ENCODE data around the gene DAP.

The DAP gene

GRCh38 chr5:10753178-10753577 is 7.9 kb downstream of the DAP start:
- peaks cover 33 to 84% of the 10 kb centered on the region in 2 donors for H3K4me1 Mint-ChIP-seq
- H3K36me3 Mint-ChIP-seq = peaks cover 31 to 58% of the 10 kb centered on the region in 2 donors
- H3K4me3 Mint-ChIP-seq = no peak overlapping the region
- H3K9me3 Mint-ChIP-seq = no peaks in the 10 kb centered on the region
- no peak for DNase-seq
- ATAC-seq (replicated peaks) = no peak
- H3K27ac Mint-ChIP-seq = no peak overlapping the region
- H3K27me3 Mint-ChIP-seq = no peaks in the 10 kb centered on the region

GRCh38 chr5:10752451-10752850 is 8.6 kb downstream of the DAP start:
- peaks cover 32 to 82% of the 10 kb centered on the region in 2 donors for H3K4me1 Mint-ChIP-seq
- H3K27me3 Mint-ChIP-seq = no peaks in the 10 kb centered on the region
- no peak overlapping the region for H3K4me3 Mint-ChIP-seq
- DNase-seq = no peak
- no peak for ATAC-seq (replicated peaks)
- peaks cover 28 to 56% of the 10 kb centered on the region in 2 donors for H3K36me3 Mint-ChIP-seq
- no peak overlapping the region for H3K27ac Mint-ChIP-seq
- H3K9me3 Mint-ChIP-seq = no peaks in the 10 kb centered on the region

- ATAC-seq (replicated peaks) (no peak), DNase-seq (no peak)
- Mint-ChIP-seq H3K4me3 (peak overlapping the region in 1 of 2 donors; percentile 28), H3K27me3 (no peaks in the 10 kb centered on the region), H3K36me3 (peaks cover 40 to 67% of the 10 kb centered on the region in 2 donors), H3K4me1 (peaks cover 34 to 80% of the 10 kb centered on the region in 2 donors), H3K27ac (peak overlapping the region; percentile 67), H3K9me3 (no peaks in the 10 kb centered on the region)
Observed at GRCh38 chr5:10750909-10751308, 10.1 kb downstream of the DAP start.

- Mint-ChIP-seq H3K36me3 (peaks cover 44 to 65% of the 10 kb centered on the region in 2 donors), H3K27ac (peak overlapping the region; percentile 86), H3K4me1 (peaks cover 25 to 73% of the 10 kb centered on the region in 2 donors), H3K9me3 (peaks cover 0 to 1% of the 10 kb centered on the region in 2 donors), H3K27me3 (no peaks in the 10 kb centered on the region), H3K4me3 (peak overlapping the region in 1 of 2 donors; percentile 9)
- ATAC-seq (replicated peaks) = peak; percentile 74 to 79
- no peak for DNase-seq
Observed at GRCh38 chr5:10747678-10748622, 13.1 kb downstream of the DAP start.

GRCh38 chr5:10746711-10747110 is 14.3 kb downstream of the DAP start:
- H3K36me3 Mint-ChIP-seq = peaks cover 47 to 75% of the 10 kb centered on the region in 2 donors
- no peak for DNase-seq
- peak; percentile 41 to 60 for ATAC-seq (replicated peaks)
- H3K9me3 Mint-ChIP-seq = peaks cover 0 to 1% of the 10 kb centered on the region in 2 donors
- no peaks in the 10 kb centered on the region for H3K27me3 Mint-ChIP-seq
- no peak overlapping the region for H3K4me3 Mint-ChIP-seq
- H3K4me1 Mint-ChIP-seq = peaks cover 25 to 64% of the 10 kb centered on the region in 2 donors
- no peak overlapping the region for H3K27ac Mint-ChIP-seq

- no peaks in the 10 kb centered on the region for H3K27me3 Mint-ChIP-seq
- H3K4me3 Mint-ChIP-seq = no peak overlapping the region
- peaks cover 1 to 6% of the 10 kb centered on the region in 2 donors for H3K9me3 Mint-ChIP-seq
- no peak overlapping the region for H3K27ac Mint-ChIP-seq
- H3K4me1 Mint-ChIP-seq = peaks cover 21 to 50% of the 10 kb centered on the region in 2 donors
- ATAC-seq (replicated peaks) (no peak), DNase-seq (no peak)
- H3K36me3 Mint-ChIP-seq = peaks cover 57 to 78% of the 10 kb centered on the region in 2 donors
Observed at GRCh38 chr5:10745133-10745532, 15.9 kb downstream of the DAP start.

GRCh38 chr5:10744681-10745080 is 16.4 kb downstream of the DAP start:
- Mint-ChIP-seq H3K4me3 (no peak overlapping the region), H3K27ac (no peak overlapping the region), H3K9me3 (peaks cover 4 to 9% of the 10 kb centered on the region in 2 donors), H3K36me3 (peaks cover 61 to 78% of the 10 kb centered on the region in 2 donors), H3K4me1 (peaks cover 21 to 48% of the 10 kb centered on the region in 2 donors), H3K27me3 (no peaks in the 10 kb centered on the region)
- DNase-seq (no peak), ATAC-seq (replicated peaks) (no peak)

- ATAC-seq (replicated peaks) = no peak
- H3K4me1 Mint-ChIP-seq = peaks cover 19 to 41% of the 10 kb centered on the region in 2 donors
- H3K27ac Mint-ChIP-seq = no peak overlapping the region
- H3K36me3 Mint-ChIP-seq = peaks cover 63 to 83% of the 10 kb centered on the region in 2 donors
- no peak overlapping the region for H3K4me3 Mint-ChIP-seq
- DNase-seq = no peak
- H3K27me3 Mint-ChIP-seq = no peaks in the 10 kb centered on the region
- peaks cover 4 to 9% of the 10 kb centered on the region in 2 donors for H3K9me3 Mint-ChIP-seq
Observed at GRCh38 chr5:10743951-10744350, 17.1 kb downstream of the DAP start.

GRCh38 chr5:10743526-10743925 is 17.5 kb downstream of the DAP start:
- Mint-ChIP-seq H3K36me3 (peaks cover 66 to 86% of the 10 kb centered on the region in 2 donors), H3K27ac (no peak overlapping the region), H3K4me3 (no peak overlapping the region), H3K9me3 (peaks cover 4 to 9% of the 10 kb centered on the region in 2 donors), H3K4me1 (peaks cover 18 to 38% of the 10 kb centered on the region in 2 donors), H3K27me3 (no peaks in the 10 kb centered on the region)
- DNase-seq (no peak), ATAC-seq (replicated peaks) (no peak)

GRCh38 chr5:10741661-10742060 is 19.4 kb downstream of the DAP start:
- Mint-ChIP-seq H3K4me1 (peaks cover 12 to 34% of the 10 kb centered on the region in 2 donors), H3K27ac (no peak overlapping the region), H3K36me3 (peaks cover 66 to 88% of the 10 kb centered on the region in 2 donors), H3K4me3 (no peak overlapping the region), H3K9me3 (peaks cover 4 to 9% of the 10 kb centered on the region in 2 donors), H3K27me3 (no peaks in the 10 kb centered on the region)
- ATAC-seq (replicated peaks) = no peak
- no peak for DNase-seq

GRCh38 chr5:10740384-10740783 is 20.6 kb downstream of the DAP start:
- Mint-ChIP-seq H3K9me3 (peaks cover 4 to 9% of the 10 kb centered on the region in 2 donors), H3K36me3 (peaks cover 59 to 85% of the 10 kb centered on the region in 2 donors), H3K4me3 (no peak overlapping the region), H3K4me1 (peaks cover 21 to 41% of the 10 kb centered on the region in 2 donors), H3K27me3 (no peaks in the 10 kb centered on the region), H3K27ac (no peak overlapping the region)
- DNase-seq (no peak), ATAC-seq (replicated peaks) (no peak)

- peaks cover 4 to 8% of the 10 kb centered on the region in 2 donors for H3K9me3 Mint-ChIP-seq
- no peaks in the 10 kb centered on the region for H3K27me3 Mint-ChIP-seq
- no peak overlapping the region for H3K27ac Mint-ChIP-seq
- H3K4me3 Mint-ChIP-seq = no peak overlapping the region
- no peak for ATAC-seq (replicated peaks)
- peaks cover 29 to 49% of the 10 kb centered on the region in 2 donors for H3K4me1 Mint-ChIP-seq
- DNase-seq = no peak
- peaks cover 41 to 75% of the 10 kb centered on the region in 2 donors for H3K36me3 Mint-ChIP-seq
Observed at GRCh38 chr5:10737880-10738279, 23.2 kb downstream of the DAP start.

- Mint-ChIP-seq H3K4me1 (peaks cover 36 to 59% of the 10 kb centered on the region in 2 donors), H3K27ac (peak overlapping the region; percentile 27), H3K36me3 (peaks cover 42 to 74% of the 10 kb centered on the region in 2 donors), H3K27me3 (no peaks in the 10 kb centered on the region), H3K4me3 (no peak overlapping the region), H3K9me3 (peaks cover 4 to 11% of the 10 kb centered on the region in 2 donors)
- DNase-seq = no peak
- no peak for ATAC-seq (replicated peaks)
Observed at GRCh38 chr5:10736808-10737207, 24.2 kb downstream of the DAP start.

GRCh38 chr5:10736354-10736753 is 24.7 kb downstream of the DAP start:
- peaks cover 37 to 64% of the 10 kb centered on the region in 2 donors for H3K4me1 Mint-ChIP-seq
- H3K36me3 Mint-ChIP-seq = peaks cover 40 to 74% of the 10 kb centered on the region in 2 donors
- peak overlapping the region in 1 of 2 donors; percentile 46 for H3K4me3 Mint-ChIP-seq
- no peak for ATAC-seq (replicated peaks)
- H3K27me3 Mint-ChIP-seq = no peaks in the 10 kb centered on the region
- peak overlapping the region; percentile 90 for H3K27ac Mint-ChIP-seq
- peaks cover 4 to 11% of the 10 kb centered on the region in 2 donors for H3K9me3 Mint-ChIP-seq
- no peak for DNase-seq

All from stimulated activated naive B cell treated with anti-CD40 and anti-IgM and Interleukin-4, amounts not matched to agents 10 μg/mL and 1 μg/mL and 100 μg/mL, for 72 hours (primary cell).